GM12878 (cell line): ENCODE data around the gene SFT2D1. TPM values are rescaled to one million over a fixed set of nuclear protein-coding genes. Genes with fewer than 3 reads are reported as not detected.

Source experiments
- ATAC-seq: fragments of 200-7000 bp; cut with Tn5 transposase; 3 replicates; pipeline ENCODE4 v1.9.1; 2020; ENCODE audit warnings: mild to moderate bottlenecking, moderate library complexity
- BruUV-seq: library from RNA; stranded (reverse); fragments of 400-500 nt; replicated peaks from 2 replicates; lab custom pipeline; 2021; lab: Mats Ljungman, UMichigan
- CTCF ChIA-PET: fragments of 300-600 bp; sonication (Branson Sonifier 250); formaldehyde crosslinking; extraction: SDS; loops from one replicate; lab custom pipeline; 2021; ENCODE audit warnings: inconsistent platforms; lab: Yijun Ruan, JAX
- POLR2A ChIA-PET: fragments of 350-600 bp; formaldehyde crosslinking; extraction: SDS; loops from one replicate; lab custom pipeline; 2021; ENCODE audit warnings: inconsistent platforms; lab: Charles Lee
- RAD21 ChIA-PET: fragments of 300-600 bp; sonication (Branson Sonifier 250); formaldehyde crosslinking; loops from one replicate; lab custom pipeline; 2023; ENCODE audit warnings: antibody characterized with exemption; ENCODE audit not compliant: unreplicated experiment; lab: Charles Lee
- SMC1A ChIA-PET: fragments of 300-600 bp; sonication (Branson Sonifier 250); formaldehyde crosslinking; loops from one replicate; lab custom pipeline; 2023; ENCODE audit not compliant: unreplicated experiment, uncharacterized antibody; lab: Charles Lee
- DNase-seq: peaks from one replicate; pipeline ENCODE4 v3.0.0-alpha.2; 2011; ENCODE audit warnings: low read depth, low spot score
- FAIRE-seq: peaks from 3 replicates; lab custom pipeline; 2011; peaks lifted over from hg19 to GRCh38; lab: Jason Lieb, UNC
- H2AFZ ChIP-seq: 2 replicates; pipeline ENCODE4 v1.6.0; 2011; ENCODE audit warnings: low read depth, low read length, control low read depth; ENCODE audit not compliant: control insufficient read depth
- H3K27ac ChIP-seq: 2 replicates; pipeline ENCODE4 v1.5.1; 2011; ENCODE audit warnings: control low read depth; ENCODE audit not compliant: control insufficient read depth, insufficient read depth
- H3K27me3 ChIP-seq, 2 experiments: replicated peaks in 1 of 2; 2 replicates each; pipeline versions ENCODE4 v1.6.0 to v1.6.1; 2011; ENCODE audit warnings: low read length in 1 of 2; ENCODE audit not compliant: control insufficient read depth in 2 of 2, insufficient read depth in 2 of 2
- H3K36me3 ChIP-seq, 2 experiments: 2 replicates each; pipeline ENCODE4 v1.5.1; 2011; ENCODE audit warnings: low read length in 1 of 2; ENCODE audit not compliant: control insufficient read depth in 2 of 2, insufficient read depth in 2 of 2
- H3K4me1 ChIP-seq: 2 replicates; pipeline ENCODE4 v1.6.1; 2011; ENCODE audit warnings: mild to moderate bottlenecking, low read length, moderate library complexity, mixed read lengths; ENCODE audit not compliant: control insufficient read depth, insufficient read depth
- H3K4me2 ChIP-seq: 2 replicates; pipeline ENCODE4 v1.6.0; 2011; ENCODE audit warnings: control low read depth; ENCODE audit not compliant: control insufficient read depth, insufficient read depth
- H3K4me3 ChIP-seq: fragments of 200-600 bp; sonication (generic); 2 replicates; pipeline ENCODE4 v1.5.1; 2016
- H3K79me2 ChIP-seq: 2 replicates; pipeline ENCODE4 v1.6.0; 2011; ENCODE audit warnings: low read length; ENCODE audit not compliant: control insufficient read depth, insufficient read depth
- H3K9ac ChIP-seq: 2 replicates; pipeline ENCODE4 v1.8.0; 2011; ENCODE audit warnings: low read length, control low read depth, mixed read lengths; ENCODE audit not compliant: control insufficient read depth, insufficient read depth
- H3K9me3 ChIP-seq: replicated peaks from 3 replicates; pipeline ENCODE4 v1.5.1; 2011; ENCODE audit warnings: mild to moderate bottlenecking, low read length; ENCODE audit not compliant: control insufficient read depth, insufficient read depth
- H4K20me1 ChIP-seq: 2 replicates; pipeline ENCODE4 v1.6.0; 2011; ENCODE audit not compliant: control insufficient read depth, insufficient read depth
- ASH2L ChIP-seq: fragments of 300-600, 200-600 bp; sonication (generic); IDR thresholded peaks from 2 replicates; pipeline ENCODE4 v1.6.1; 2017; ENCODE audit warnings: low read depth, mild to moderate bottlenecking, borderline replicate concordance
- CHD1 ChIP-seq: IDR thresholded peaks from 2 replicates; pipeline ENCODE4 v1.6.1; 2012; ENCODE audit warnings: low read depth, low read length, improper control_type of control experiment
- KLF5 ChIP-seq: fragments of 450-650 bp; IDR thresholded peaks from 2 replicates; pipeline ENCODE4 v1.6.1; 2014; ENCODE audit warnings: mild to moderate bottlenecking; ENCODE audit not compliant: partially characterized antibody
- PAX8 ChIP-seq: fragments of 450-650 bp; IDR thresholded peaks from 2 replicates; pipeline ENCODE4 v1.6.1; 2017; ENCODE audit warnings: mild to moderate bottlenecking, moderate library complexity
- YBX1 ChIP-seq: fragments of 450-650 bp; IDR thresholded peaks from 2 replicates; pipeline ENCODE4 v1.6.1; 2016; ENCODE audit warnings: antibody characterized with exemption
- ZBED1 ChIP-seq: IDR thresholded peaks from 2 replicates; pipeline ENCODE4 v1.6.1; 2016; ENCODE audit warnings: borderline replicate concordance
- ZSCAN29 ChIP-seq: fragments of 450-650 bp; IDR thresholded peaks from 2 replicates; pipeline ENCODE4 v1.6.1; 2017; ENCODE audit warnings: mild to moderate bottlenecking, moderate library complexity
- WGBS: methylation state at CpG from one replicate; pipeline ENCODE4 v1.1.6; 2016; ENCODE audit warnings: low lambda C conversion rate; ENCODE audit not compliant: insufficient replicate concordance, insufficient coverage; ENCODE audit errors: missing lambda C conversion rate; 5-methylcytosine and 5-hydroxymethylcytosine counted together
- in situ Hi-C: fragments of 300-500 bp; cut with MboI; formaldehyde crosslinking; loops from 9 replicates; pipeline ENCODE4 v1.14.3; 2018; ENCODE audit warnings: mixed read lengths
- intact Hi-C: fragments of 100-400 bp; cut with micrococcal nuclease; formaldehyde crosslinking; loops from one replicate; pipeline ENCODE4 v1.14.2; 2022; ENCODE audit not compliant: unreplicated experiment
- polyA plus RNA-seq, 11 experiments: library from polyadenylated mRNA; depleted of rRNA in 4 of 11; unstranded in 6 of 11; stranded (reverse) in 5 of 11; fragments of >200 nt; fragmentation: Nextera tagmentation in 4 of 11; fragmentation: Illumina TruSeq in 1 of 11; extraction: Ambion mirVana in 4 of 11; extraction: Trizol in 1 of 11; gene quantifications; 1 replicate in 1 of 11; 2 replicates in 10 of 11; pipeline versions ENCODE4 v1.2.1 to v1.2.3, GENCODE V29; 2011 to 2016; ENCODE audit warnings: inconsistent platforms in 2 of 11, missing spikeins in 2 of 11, low read depth in 1 of 11
- total RNA-seq, 4 experiments: library from RNA; depleted of rRNA in 3 of 4; stranded (reverse); fragments of >200 nt in 3 of 4; fragmentation: Illumina TruSeq in 1 of 4; extraction: Trizol in 1 of 4; gene quantifications; 2 replicates each; pipeline versions ENCODE4 v1.2.1 to v1.2.3, GENCODE V29; 2013 to 2021

The SFT2D1 gene
- total and polyA plus RNA-seq, 10 of the 15 experiments (the other 5 are each of a cell fraction or from before 2014, with no cell fraction given), result 69.5 to 281 (median 124) TPM

GRCh38 chr6:166318227-166318626, 24.1 kb downstream of the SFT2D1 start:
- in situ Hi-C loops, result no loop called here
- Histone ChIP-seq H3K4me2 (no peak overlapping the region), H3K9ac (no peak overlapping the region), H3K4me3 (no peak overlapping the region), H3K79me2 (no peaks in the 10 kb centered on the region), H4K20me1 (no peaks in the 10 kb centered on the region), H3K27ac (no peak overlapping the region), H3K36me3 (peaks cover 0 to 17% of the 10 kb centered on the region in 2 experiments), H3K9me3 (no peaks in the 10 kb centered on the region), H2AFZ (no peak overlapping the region), H3K27me3 (no peaks in the 10 kb centered on the region)
- intact Hi-C loops, result no loop called here
- ChIA-PET SMC1A (interaction anchor here (1.3 to 2.9 kb wide), 3 partner anchors 49 to 83 kb away, joined by 3 to 16 read pairs (median 5); no protein-coding TSS in a partner anchor), CTCF (interaction anchor here (0.9 to 4.3 kb wide), 6 partner anchors 9 to 86 kb away, joined by 3 to 25 read pairs (median 4); partner anchors contain the start of gene PRR18), RAD21 (interaction anchor here (0.9 to 3.5 kb wide), 2 partner anchors 42 to 63 kb away, joined by 4 to 17 read pairs; no protein-coding TSS in a partner anchor), POLR2A (interaction anchor here (0.8 to 1.0 kb wide), 2 partner anchors 9 to 74 kb away, joined by 3 read pairs; no protein-coding TSS in a partner anchor)
- BruUV-seq, result no TSS peak
- WGBS, result 76% methylated on average over 14 of the region's 14 CpGs
- FAIRE-seq, result no peak
- peak; percentile 22; the same call in 2 of the 3 replicates for ATAC-seq
- no peak for DNase-seq
- TF ChIP-seq ASH2L (no peak), CHD1 (no peak), KLF5 (no peak), PAX8 (no peak), YBX1 (no peak), ZSCAN29 (no peak), ZBED1 (no peak)
- TF ChIP-seq, all 136 proteins: peak for 0
- H3K4me1 ChIP-seq, result no peaks in the 10 kb centered on the region
